ENCODE measurements around the gene TTC21B.

DNA sequence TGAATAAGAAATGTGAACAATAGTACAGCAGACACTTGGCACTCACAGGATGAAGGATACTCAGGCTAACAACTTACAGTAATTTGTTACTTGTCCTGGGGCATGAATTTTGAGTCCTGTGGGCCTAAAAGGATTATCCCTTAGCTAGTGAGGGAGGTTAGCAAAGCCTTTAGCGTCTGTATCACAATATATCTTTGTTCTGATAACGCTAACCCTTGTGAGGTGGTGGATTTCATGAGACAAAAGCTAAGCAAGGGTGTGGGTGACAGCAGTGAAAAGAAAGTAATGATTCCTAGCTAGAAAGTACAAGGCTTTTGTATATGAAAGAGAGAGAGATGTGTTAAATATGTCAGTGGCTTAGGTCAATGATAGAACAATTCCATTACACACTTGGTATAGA lies 46.8 kb upstream of the TTC21B start:
- TF ChIP-seq, protein P1, sequence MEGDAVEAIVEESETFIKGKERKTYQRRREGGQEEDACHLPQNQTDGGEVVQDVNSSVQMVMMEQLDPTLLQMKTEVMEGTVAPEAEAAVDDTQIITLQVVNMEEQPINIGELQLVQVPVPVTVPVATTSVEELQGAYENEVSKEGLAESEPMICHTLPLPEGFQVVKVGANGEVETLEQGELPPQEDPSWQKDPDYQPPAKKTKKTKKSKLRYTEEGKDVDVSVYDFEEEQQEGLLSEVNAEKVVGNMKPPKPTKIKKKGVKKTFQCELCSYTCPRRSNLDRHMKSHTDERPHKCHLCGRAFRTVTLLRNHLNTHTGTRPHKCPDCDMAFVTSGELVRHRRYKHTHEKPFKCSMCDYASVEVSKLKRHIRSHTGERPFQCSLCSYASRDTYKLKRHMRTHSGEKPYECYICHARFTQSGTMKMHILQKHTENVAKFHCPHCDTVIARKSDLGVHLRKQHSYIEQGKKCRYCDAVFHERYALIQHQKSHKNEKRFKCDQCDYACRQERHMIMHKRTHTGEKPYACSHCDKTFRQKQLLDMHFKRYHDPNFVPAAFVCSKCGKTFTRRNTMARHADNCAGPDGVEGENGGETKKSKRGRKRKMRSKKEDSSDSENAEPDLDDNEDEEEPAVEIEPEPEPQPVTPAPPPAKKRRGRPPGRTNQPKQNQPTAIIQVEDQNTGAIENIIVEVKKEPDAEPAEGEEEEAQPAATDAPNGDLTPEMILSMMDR (IDR thresholded peaks at IDR 0.05; ENCODE audit: insufficient read depth, low read length, poor library complexity, severe bottlenecking) = no peak
- no peak for TF ChIP-seq EZH2phosphoT487 (conservative IDR thresholded peaks at IDR 0.05; ENCODE audit: low read length)
